Mucosa of rectum (tissue), 2 donors: ENCODE data around the gene EVA1A.

ENCODE experiments used
- H3K27ac ChIP-seq, 2 donors: one replicate each; pipeline ENCODE4 v1.7.0; 2013; ENCODE audit warnings: inconsistent platforms in 2 of 2, low read depth in 2 of 2, low read length in 2 of 2
- H3K27me3 ChIP-seq, 2 donors: one replicate each; pipeline ENCODE4 v1.7.0; 2013; ENCODE audit warnings: low read length in 2 of 2; ENCODE audit not compliant: control insufficient read depth in 2 of 2, insufficient read depth in 2 of 2
- H3K36me3 ChIP-seq, 2 donors: one replicate each; pipeline ENCODE4 v1.7.0; 2013; ENCODE audit warnings: low read length in 2 of 2; ENCODE audit not compliant: control insufficient read depth in 2 of 2, insufficient read depth in 2 of 2
- H3K4me1 ChIP-seq, 2 donors: one replicate each; pipeline ENCODE4 v1.7.0; 2013; ENCODE audit warnings: low read length in 2 of 2, mild to moderate bottlenecking in 1 of 2; ENCODE audit not compliant: control insufficient read depth in 2 of 2, insufficient read depth in 2 of 2
- H3K4me3 ChIP-seq, 2 donors: one replicate each; pipeline ENCODE4 v1.7.0; 2013; ENCODE audit warnings: low read length in 2 of 2
- H3K9ac ChIP-seq, 2 donors: one replicate each; pipeline ENCODE4 v1.7.0; 2013; ENCODE audit warnings: low read length in 2 of 2, low read depth in 1 of 2, mild to moderate bottlenecking in 1 of 2
- H3K9me3 ChIP-seq, 2 donors: one replicate each; pipeline ENCODE4 v1.7.0; 2013; ENCODE audit warnings: low read length in 2 of 2; ENCODE audit not compliant: control insufficient read depth in 2 of 2
- donor health status: healthy.
- donor health status: Normal muscosa, but diverticular disease.

Gene EVA1A, protein sequence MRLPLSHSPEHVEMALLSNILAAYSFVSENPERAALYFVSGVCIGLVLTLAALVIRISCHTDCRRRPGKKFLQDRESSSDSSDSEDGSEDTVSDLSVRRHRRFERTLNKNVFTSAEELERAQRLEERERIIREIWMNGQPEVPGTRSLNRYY

DNA sequence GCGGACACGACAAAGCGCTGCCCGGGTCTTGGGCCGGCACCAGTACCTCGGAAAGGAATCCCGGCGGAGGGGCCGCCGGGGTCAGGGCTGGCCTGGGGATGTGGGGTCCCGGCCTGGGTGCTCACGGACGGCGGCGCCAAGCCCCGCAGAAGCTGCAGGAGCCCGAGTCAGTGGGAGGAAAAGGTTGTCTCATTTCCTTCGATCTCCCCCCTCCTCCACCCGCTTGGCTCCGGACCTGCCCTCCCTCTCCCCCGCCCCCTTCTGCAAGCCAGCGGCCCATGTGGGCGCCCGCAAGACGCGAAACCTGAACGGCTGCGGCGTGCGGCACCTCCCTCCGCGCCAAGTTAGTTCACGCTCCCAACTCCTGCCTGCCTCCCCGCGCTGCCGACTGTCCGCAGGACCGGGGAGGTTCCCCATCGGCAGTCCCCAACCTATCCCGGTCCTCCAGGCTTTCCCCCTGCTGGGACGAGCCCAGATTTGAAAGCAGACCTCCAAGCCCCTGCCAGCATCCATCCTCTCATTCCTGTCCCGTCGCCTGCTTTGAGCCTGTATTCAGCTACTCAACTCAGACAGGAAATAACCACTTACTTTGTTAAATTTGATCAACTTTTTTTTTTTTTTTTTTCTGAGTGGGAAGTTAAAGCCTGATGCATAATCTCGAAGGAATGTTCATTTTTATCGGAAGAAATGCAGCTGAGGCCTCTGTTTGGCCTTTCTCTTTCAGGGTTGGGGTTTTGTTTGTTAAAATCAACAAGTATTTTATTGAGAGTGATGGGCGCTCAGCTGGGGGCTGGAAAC lies at the start of gene EVA1A:
TSS of gene EVA1A (minus strand) at position 172 of the 798 bp plus-strand sequence. CDS start 42,799 bp downstream, outside the sequence.
- Histone ChIP-seq H3K9ac (no peak within 1 kb of the TSS), H3K4me1 (no peaks in the 10 kb centered on the region), H3K4me3 (peak within 1 kb of the TSS; percentile 27 to 53), H3K9me3 (no peaks in the 10 kb centered on the region), H3K36me3 (no peaks in the 10 kb centered on the region), H3K27ac (peak within 1 kb of the TSS in 1 of 2 donors; percentile 16), H3K27me3 (no peaks in the 10 kb centered on the region)

DNA sequence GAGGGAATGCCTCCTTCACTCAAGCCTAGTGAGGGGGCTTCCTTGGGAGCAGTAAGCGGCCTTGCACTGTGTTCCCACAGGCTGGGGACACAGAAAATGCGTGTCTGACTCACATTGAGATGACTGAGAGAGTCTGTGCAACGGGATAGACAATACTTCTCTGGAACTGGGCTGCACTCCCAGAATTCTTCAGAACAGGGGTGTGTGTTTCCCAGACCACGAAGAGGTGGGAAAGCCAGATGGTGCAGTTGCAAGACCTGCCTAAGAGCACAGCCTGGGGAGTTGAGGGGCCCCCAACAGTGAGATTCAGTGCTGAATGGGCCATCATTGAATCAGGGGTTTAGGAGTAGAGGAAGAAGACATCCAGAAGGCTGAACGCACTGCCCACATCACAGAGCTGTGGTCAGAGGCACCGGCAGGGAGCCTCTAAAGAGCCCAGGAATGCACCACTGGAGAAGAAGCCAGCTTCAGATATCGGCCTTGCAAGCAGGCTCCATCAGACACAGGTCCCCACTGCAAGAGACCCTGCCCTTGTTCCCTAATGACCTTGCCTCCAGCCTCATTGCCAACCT lies 49.3 kb upstream of the EVA1A start:
- Histone ChIP-seq H3K27ac (no peak overlapping the region), H3K9me3 (no peaks in the 10 kb centered on the region)

DNA sequence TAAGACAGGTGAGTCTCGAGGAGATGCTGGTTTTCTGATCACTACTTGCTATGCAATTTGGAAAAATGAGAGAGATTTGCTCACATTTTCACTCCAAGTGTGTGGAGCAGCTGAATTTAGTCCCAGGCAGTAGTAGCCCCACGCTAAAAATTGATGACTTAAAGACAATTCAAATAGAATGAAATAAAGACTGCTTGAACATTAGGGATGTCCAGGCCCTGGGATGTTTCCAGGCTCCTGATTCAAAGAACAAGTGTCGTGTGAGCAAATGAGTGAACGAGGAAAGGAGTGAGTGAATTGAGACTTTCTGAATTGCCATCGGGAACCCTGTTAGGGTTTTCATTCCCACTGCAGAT lies 48.6 kb upstream of the EVA1A start:
- no peak overlapping the region for H3K9ac ChIP-seq
- H3K9me3 ChIP-seq, result no peaks in the 10 kb centered on the region
- H3K4me1 ChIP-seq, result peaks cover 0 to 3% of the 10 kb centered on the region in 2 donors
- H3K4me3 ChIP-seq, result no peak overlapping the region
- H3K27me3 ChIP-seq, result peaks cover 6 to 9% of the 10 kb centered on the region in 2 donors
- H3K36me3 ChIP-seq, result no peaks in the 10 kb centered on the region
- no peak overlapping the region for H3K27ac ChIP-seq

More for the DNA sequence above, 49.3 kb upstream of the EVA1A start:
- no peak overlapping the region for H3K9ac ChIP-seq
- H3K27me3 ChIP-seq, result peaks cover 6 to 9% of the 10 kb centered on the region in 2 donors
- no peak overlapping the region for H3K4me3 ChIP-seq
- H3K4me1 ChIP-seq, result peaks cover 0 to 3% of the 10 kb centered on the region in 2 donors
- no peaks in the 10 kb centered on the region for H3K36me3 ChIP-seq

DNA sequence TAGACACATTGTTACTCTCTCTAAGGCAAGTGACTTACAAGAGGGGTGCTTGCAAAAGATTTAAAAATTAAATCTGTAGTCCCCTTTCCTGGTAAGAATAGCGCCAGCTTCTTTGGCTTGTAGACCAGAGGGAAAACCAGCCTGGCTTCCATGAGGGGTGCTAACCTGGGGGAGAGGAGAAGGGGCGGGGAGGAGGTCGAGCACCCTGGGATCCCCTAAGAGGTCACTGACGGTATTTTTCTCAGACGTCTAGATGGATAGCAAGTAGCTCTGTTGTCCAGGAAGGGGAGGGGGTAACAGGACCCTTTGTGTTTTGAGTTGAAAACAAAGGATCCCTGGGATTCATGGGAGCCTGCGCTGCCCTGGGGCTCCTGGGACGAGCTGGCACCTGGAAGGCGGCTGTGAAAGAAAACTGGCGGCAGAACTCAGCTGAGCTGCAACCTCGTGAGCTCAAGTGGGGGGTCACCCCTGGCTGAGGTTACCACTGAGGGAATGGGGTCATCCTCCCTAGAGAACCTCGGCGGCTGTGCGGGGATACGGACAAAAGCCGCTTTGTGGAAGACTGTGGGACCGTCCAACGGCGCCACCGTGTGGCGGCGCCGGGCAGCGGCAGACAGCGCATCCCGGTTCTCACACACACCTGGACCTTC lies 48.1 kb upstream of the EVA1A start:
- H3K27me3 ChIP-seq, result peaks cover 6 to 9% of the 10 kb centered on the region in 2 donors
- no peak overlapping the region for H3K27ac ChIP-seq
- no peaks in the 10 kb centered on the region for H3K36me3 ChIP-seq
- H3K9ac ChIP-seq, result no peak overlapping the region
- H3K4me1 ChIP-seq, result peaks cover 0 to 3% of the 10 kb centered on the region in 2 donors
- H3K4me3 ChIP-seq, result no peak overlapping the region
- H3K9me3 ChIP-seq, result no peaks in the 10 kb centered on the region

DNA sequence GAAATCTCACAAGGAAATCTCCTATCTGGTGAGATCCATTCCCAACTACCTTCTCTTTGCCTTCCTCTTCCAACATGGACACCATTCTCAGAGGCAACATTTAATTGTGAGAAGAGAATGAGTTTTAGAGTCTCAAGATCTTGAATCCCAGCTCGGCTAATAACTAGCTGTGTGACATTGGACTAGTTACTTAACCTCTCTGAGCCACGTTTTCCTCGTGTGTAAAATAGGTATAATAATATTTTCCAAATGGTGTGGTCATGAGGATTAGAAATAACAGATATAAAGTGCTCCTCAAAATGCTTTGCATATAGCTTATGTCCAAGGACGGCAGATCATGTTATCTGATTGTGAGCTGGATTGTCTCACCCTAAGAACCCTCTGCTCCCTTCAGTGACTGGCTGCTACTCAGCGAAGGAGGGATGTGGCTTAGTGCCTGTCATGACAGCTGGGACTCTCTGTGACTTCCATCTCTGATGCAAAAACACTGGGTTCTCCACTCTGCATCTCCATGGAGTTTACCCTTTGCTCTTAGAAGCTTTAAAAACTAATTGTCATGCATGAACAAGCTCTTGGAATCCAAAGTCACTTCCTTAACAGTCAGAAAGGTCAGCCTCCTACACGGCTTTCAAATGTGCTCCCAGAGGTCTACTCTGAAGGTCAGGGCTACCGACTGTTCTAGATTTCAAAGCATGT lies 47.4 kb upstream of the EVA1A start:
- Histone ChIP-seq H3K27ac (no peak overlapping the region), H3K36me3 (no peaks in the 10 kb centered on the region), H3K27me3 (peaks cover 6 to 9% of the 10 kb centered on the region in 2 donors), H3K9ac (no peak overlapping the region), H3K9me3 (no peaks in the 10 kb centered on the region), H3K4me1 (peaks cover 0 to 3% of the 10 kb centered on the region in 2 donors), H3K4me3 (no peak overlapping the region)

DNA sequence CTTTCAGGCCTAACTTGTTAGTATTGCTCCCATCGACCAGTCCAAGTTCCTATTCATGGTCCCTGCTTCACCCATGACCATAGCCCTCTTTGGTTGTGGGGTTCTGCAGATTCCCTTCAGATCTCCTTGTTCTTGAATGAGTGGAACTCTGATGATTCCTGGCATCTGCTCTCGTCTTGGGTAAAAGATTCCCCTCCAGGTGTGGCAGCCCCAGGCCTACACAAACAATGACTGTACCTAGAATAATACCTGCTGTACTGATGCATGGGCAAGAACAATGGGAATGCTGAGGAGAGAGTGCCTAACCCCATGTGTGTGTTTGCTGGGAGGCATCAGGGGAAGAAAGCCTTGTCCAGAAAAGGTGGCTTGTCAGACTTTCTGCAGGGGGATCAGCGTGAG lies 46.7 kb upstream of the EVA1A start:
- H3K36me3 ChIP-seq, result no peaks in the 10 kb centered on the region
- H3K4me3 ChIP-seq, result no peak overlapping the region
- peaks cover 0 to 3% of the 10 kb centered on the region in 2 donors for H3K4me1 ChIP-seq
- peaks cover 6 to 9% of the 10 kb centered on the region in 2 donors for H3K27me3 ChIP-seq
- no peaks in the 10 kb centered on the region for H3K9me3 ChIP-seq
- no peak overlapping the region for H3K9ac ChIP-seq
- no peak overlapping the region for H3K27ac ChIP-seq

DNA sequence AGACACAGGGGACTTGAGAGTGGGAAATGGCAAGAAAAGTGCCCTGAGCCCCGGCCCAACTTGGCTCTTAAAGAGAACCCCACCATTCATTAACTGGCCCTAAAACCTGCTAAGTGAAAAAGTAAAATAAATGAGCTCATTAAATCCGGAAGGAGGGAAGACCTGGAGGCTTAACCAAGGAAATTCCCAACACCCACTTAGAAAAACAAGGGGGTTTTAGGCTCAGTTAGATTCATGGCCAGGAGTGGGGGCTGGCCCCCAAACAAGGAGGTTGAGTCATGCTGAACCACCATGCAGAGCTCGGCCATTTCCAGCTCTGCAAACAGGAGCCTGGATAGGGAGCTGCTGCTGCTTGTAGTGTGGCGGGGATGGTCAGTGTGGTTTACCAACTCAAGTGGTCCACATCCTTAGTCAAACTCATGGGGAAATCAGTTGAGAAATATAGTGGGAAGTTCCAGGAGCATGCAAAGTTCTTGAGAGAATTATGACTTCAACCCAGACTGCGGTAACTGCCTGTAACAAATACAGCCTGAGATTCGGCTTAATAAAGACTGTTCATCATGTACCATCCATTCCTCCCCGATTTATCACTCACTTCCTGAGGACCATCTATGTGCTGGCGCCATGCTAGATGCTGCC lies 46.1 kb upstream of the EVA1A start:
- Histone ChIP-seq H3K4me1 (peaks cover 0 to 3% of the 10 kb centered on the region in 2 donors), H3K4me3 (no peak overlapping the region), H3K27ac (no peak overlapping the region), H3K27me3 (peaks cover 6 to 9% of the 10 kb centered on the region in 2 donors), H3K36me3 (no peaks in the 10 kb centered on the region), H3K9me3 (no peaks in the 10 kb centered on the region), H3K9ac (no peak overlapping the region)

DNA sequence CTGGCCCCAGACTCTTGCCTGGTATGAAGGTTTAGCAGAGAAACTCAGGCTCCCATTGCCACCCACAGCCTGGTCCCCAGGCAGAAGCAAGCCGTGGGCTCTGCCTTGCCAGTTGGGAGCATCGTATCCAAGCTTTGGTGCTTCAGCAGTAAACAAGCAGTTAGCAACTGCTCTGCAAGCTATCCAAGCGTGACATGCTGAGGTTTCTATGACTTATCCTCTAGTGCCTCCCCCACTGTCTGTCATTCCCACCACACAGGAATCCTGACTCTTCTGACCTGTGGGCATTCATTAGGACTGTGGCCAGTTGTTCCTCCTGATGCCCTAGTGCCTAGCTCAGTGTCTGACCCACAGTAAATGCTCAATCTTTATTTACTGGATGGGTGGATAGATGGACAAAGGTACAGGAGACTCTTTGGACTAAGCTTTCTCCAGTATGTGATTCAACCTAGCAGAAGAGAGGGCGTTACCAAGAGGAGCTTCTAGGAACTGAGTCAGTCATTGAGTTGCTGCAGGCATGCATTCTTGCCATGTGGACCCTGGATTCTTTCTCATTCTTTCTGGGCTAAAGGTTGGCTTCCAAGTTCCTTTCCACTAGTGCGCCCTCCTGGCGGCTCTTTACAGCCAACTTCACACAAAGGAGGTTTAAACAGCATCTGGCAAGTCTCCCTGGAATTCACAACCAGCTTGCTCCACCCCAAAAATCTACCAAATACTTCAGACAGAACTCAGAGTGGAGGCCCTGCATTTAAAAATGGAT lies 45.2 kb upstream of the EVA1A start:
- Histone ChIP-seq H3K36me3 (no peaks in the 10 kb centered on the region), H3K4me3 (no peak overlapping the region), H3K27ac (no peak overlapping the region), H3K9me3 (no peaks in the 10 kb centered on the region), H3K9ac (no peak overlapping the region), H3K4me1 (peaks cover 0 to 3% of the 10 kb centered on the region in 2 donors), H3K27me3 (peaks cover 6 to 9% of the 10 kb centered on the region in 2 donors)

DNA sequence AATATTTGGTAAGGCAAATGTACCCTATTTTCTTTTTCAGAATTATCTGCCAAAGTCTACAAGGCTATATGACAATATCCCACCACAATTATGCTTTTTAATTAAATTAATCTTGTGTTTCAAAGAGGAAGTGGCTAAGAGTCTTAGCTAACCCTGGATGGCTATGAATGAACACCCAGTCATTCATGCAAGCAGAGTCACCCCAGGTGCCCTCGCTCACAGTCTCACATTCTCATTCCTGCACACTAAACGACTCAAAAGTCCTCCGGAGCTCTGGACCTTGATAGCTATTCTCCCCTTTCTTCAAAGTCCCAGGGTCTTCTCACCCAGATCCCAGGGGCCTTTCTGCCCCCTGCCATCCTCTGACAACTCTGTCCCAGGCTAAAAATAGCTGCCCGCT lies 43.7 kb upstream of the EVA1A start:
- Histone ChIP-seq H3K9me3 (no peaks in the 10 kb centered on the region), H3K4me1 (peaks cover 0 to 3% of the 10 kb centered on the region in 2 donors), H3K4me3 (no peak overlapping the region), H3K27me3 (peaks cover 6 to 9% of the 10 kb centered on the region in 2 donors), H3K27ac (no peak overlapping the region), H3K9ac (no peak overlapping the region), H3K36me3 (no peaks in the 10 kb centered on the region)
